NB4 (cell line): ENCODE data around the gene RNF145.
"Not testable (repeated sequence)": the region's sequence is repeated elsewhere in the genome, so short reads cannot be mapped to it uniquely, and the experiment has no call there.

Source experiments
- DNase-seq: peaks from one replicate; pipeline ENCODE4 v3.0.0; 2010; ENCODE audit warnings: low read depth
- H3K4me3 ChIP-seq: one replicate; pipeline ENCODE4 v1.5.1; 2011; ENCODE audit warnings: mild to moderate bottlenecking, low read depth, low read length, moderate library complexity
- CTCF ChIP-seq: IDR thresholded peaks from one replicate; pipeline ENCODE4 v1.5.1; 2012; ENCODE audit warnings: low read depth, low read length
- MAX ChIP-seq: IDR thresholded peaks from 2 replicates; pipeline ENCODE4 v1.6.1; 2011; ENCODE audit warnings: low read depth, low read length
- MYC ChIP-seq: IDR thresholded peaks from 2 replicates; pipeline ENCODE4 v1.6.1; 2011; ENCODE audit warnings: low read depth, low read length
- POLR2A ChIP-seq: IDR thresholded peaks from 2 replicates; pipeline ENCODE4 v1.6.1; 2011; ENCODE audit warnings: mild to moderate bottlenecking; ENCODE audit not compliant: insufficient read length; ENCODE audit errors: extremely low read depth

RNF145 gene

GRCh38 chr5:159249158-159249557, 39.8 kb upstream of the RNF145 start:
- no peak overlapping the region for H3K4me3 ChIP-seq
- TF ChIP-seq CTCF = no peak
- no peak for TF ChIP-seq MYC
- TF ChIP-seq MAX = no peak
- TF ChIP-seq POLR2A = no peak
- no peak for DNase-seq

DNA sequence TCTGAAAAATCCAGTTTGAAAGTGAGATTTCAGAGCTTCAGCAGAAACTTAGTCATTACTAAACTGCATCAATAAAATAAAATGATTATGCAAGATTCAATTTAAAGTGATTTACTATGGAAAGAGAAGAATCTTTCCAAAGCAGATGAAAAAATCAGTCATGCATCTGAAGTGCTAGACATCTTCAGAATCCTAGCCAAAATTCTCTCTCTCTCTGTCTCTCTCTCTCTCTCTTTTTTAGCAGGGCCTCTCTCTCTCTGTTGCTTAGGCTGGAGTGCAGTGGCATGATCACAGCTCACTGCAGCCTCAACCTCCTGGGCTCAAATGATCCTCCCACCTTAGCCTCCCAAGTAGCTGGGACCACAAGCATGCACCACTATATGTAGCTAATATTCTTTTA, 35.5 kb upstream of the RNF145 start:
- no peak for DNase-seq
- TF ChIP-seq MYC = no peak
- TF ChIP-seq MAX = no peak
- no peak for TF ChIP-seq POLR2A
- no peak for TF ChIP-seq CTCF
- no peak overlapping the region for H3K4me3 ChIP-seq

DNA sequence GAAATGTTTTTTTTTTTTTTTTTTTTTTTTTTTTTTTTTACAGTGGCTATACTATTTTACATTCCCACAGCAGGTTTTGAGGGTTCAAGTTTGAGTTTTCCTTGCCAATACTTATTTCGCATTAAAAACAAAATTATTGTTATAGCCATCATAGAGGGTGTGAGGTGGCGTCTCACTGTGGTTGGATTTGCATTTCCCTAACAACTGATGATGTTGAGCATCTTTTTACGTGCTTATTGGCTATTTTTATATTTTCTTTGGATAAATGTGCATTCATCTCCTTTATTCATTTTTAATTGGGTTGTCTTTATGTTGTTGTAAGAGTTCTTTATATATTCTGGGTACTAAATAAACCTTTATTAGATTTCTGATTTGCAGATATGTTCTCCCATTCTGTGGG, 34.8 kb upstream of the RNF145 start:
- no peak overlapping the region for H3K4me3 ChIP-seq
- DNase-seq = no peak
- TF ChIP-seq CTCF (no peak), POLR2A (no peak), MYC (no peak), MAX (no peak)

GRCh38 chr5:159243385-159243784, 34.0 kb upstream of the RNF145 start:
- no peak overlapping the region for H3K4me3 ChIP-seq
- TF ChIP-seq CTCF = no peak
- TF ChIP-seq MAX = no peak
- TF ChIP-seq POLR2A = no peak
- no peak for TF ChIP-seq MYC
- DNase-seq = no peak

GRCh38 chr5:159242656-159243055, 33.3 kb upstream of the RNF145 start:
- TF ChIP-seq MYC (no peak), POLR2A (no peak)
- no peak overlapping the region for H3K4me3 ChIP-seq
- no peak for DNase-seq

GRCh38 chr5:159241946-159242552, 32.7 kb upstream of the RNF145 start:
- TF ChIP-seq POLR2A = no peak
- no peak overlapping the region for H3K4me3 ChIP-seq
- no peak for DNase-seq

- TF ChIP-seq MAX = no peak
- TF ChIP-seq MYC = no peak
- TF ChIP-seq POLR2A = no peak
- TF ChIP-seq CTCF = no peak
- no peak overlapping the region for H3K4me3 ChIP-seq
- no peak for DNase-seq
These were observed 31.0 kb upstream of the RNF145 start for GRCh38 chr5:159240301-159240870.

DNA sequence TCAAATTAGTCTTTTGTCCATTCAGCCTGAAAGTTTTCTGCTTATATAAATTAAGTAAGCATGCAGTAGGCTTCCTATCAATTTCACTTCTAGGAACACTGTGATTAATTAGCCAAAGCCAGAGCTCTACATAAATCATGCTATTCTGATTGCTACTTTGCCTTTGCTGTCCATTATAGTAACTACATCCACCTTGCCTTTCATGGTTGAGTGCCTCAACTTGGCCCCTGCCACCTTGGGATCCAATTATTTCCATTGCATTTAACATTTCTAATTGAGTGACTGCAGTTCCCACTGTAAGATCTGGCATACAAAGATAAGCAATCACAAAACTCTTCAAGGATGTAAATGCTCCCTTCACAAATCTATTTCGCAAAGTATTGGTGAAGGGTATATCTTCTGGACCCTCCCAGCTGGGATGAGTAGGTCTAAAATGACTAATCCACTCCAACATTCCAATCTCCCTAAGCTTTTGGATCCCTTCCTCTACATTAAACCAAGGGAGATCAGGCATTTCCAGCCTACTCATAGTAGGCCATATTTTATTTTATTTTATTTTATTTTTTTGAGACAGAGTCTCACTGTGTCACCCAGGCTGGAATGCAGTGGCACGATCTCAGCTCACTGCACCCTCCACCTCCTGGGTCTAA, 26.6 kb upstream of the RNF145 start:
- not testable (repeated sequence) for DNase-seq, H3K4me3 ChIP-seq
